Measurements from ENCODE around the gene ADARB1. TPM values are rescaled to one million over a fixed set of nuclear protein-coding genes. Genes with fewer than 3 reads are reported as not detected.

The ADARB1 gene
- total RNA-seq (2022; extraction: Qiagen RNA extraction) = 5.3 to 11.0 TPM (median 5.7 TPM) in 5 replicates

GRCh38 chr21:45074048-45074817 lies at the start of gene ADARB1:
ADARB1 (plus strand) TSS chr21:45074580; CDS start chr21:45171657, 97,077 bp downstream.

Other genes with a start within 250 kb of the ADARB1 start
- 94.0 to 104 TPM (median 98.7 TPM) in 5 replicates for gene PTTG1IP, start 200.9 kb upstream of the ADARB1 start, total RNA-seq (2022; extraction: Qiagen RNA extraction)
- gene ITGB2, start 153.7 kb upstream of the ADARB1 start, total RNA-seq (2022; extraction: Qiagen RNA extraction) = 0.55 to 0.77 TPM (median 0.66 TPM) in 5 replicates
- gene SLX9, start 134.6 kb upstream of the ADARB1 start, total RNA-seq (2022; extraction: Qiagen RNA extraction) = 36.5 to 58.3 TPM (median 56.7 TPM) in 5 replicates
- 20.4 to 24.5 TPM (median 22.6 TPM) in 5 replicates for gene POFUT2, start 213.3 kb downstream of the ADARB1 start, total RNA-seq (2022; extraction: Qiagen RNA extraction)

Data from A549 treated with CORT108297 at 1 μM for 4 hours (cell line).